ENCODE results near the gene LRRC14B.

The LRRC14B gene

GRCh38 chr5:180286-180918 lies 10.9 kb upstream of the LRRC14B start:
- no peak overlapping the region for H3K27ac ChIP-seq (ENCODE audit: low read depth, low read length)
- H3K79me2 ChIP-seq (ENCODE audit: control insufficient read depth, low read length): no peaks in the 10 kb centered on the region
- no peaks in the 10 kb centered on the region for H4K20me1 ChIP-seq (ENCODE audit: control insufficient read depth, insufficient read depth, low read depth, low read length)
- peaks cover 8% of the 10 kb centered on the region for H3K27me3 ChIP-seq (ENCODE audit: control insufficient read depth, low read length)
- H3K36me3 ChIP-seq (ENCODE audit: control insufficient read depth, low read length): no peaks in the 10 kb centered on the region
- H3F3A ChIP-seq (ENCODE audit: control insufficient read depth, insufficient read depth): no peaks in the 10 kb centered on the region
- no peak overlapping the region for H3K4me3 ChIP-seq (ENCODE audit: low read length)
- TF ChIP-seq CTCF (IDR thresholded peaks at IDR 0.05; ENCODE audit: low read depth, low read length, poor library complexity, severe bottlenecking): no peak
- no peak for TF ChIP-seq EZH2phosphoT487 (IDR thresholded peaks at IDR 0.05; ENCODE audit: borderline replicate concordance, low read length)
- H3K9me3 ChIP-seq (ENCODE audit: control insufficient read depth, insufficient read depth, low read length): no peaks in the 10 kb centered on the region
- H3K4me1 ChIP-seq (ENCODE audit: control insufficient read depth, low read length): no peaks in the 10 kb centered on the region
- no peak overlapping the region for H3K4me2 ChIP-seq (ENCODE audit: low read length)
- H3K9me2 ChIP-seq (replicated peaks; ENCODE audit: control insufficient read depth, low read length): no peaks in the 10 kb centered on the region

- no peaks in the 10 kb centered on the region for H3K36me3 ChIP-seq (ENCODE audit: control insufficient read depth, low read length)
These were observed 10.1 kb upstream of the LRRC14B start for GRCh38 chr5:181160-181559.

GRCh38 chr5:181566-181965 lies 9.7 kb upstream of the LRRC14B start:
- Histone ChIP-seq H3K36me3 (ENCODE audit: control insufficient read depth, low read length) (no peaks in the 10 kb centered on the region), H3K27me3 (ENCODE audit: control insufficient read depth, low read length) (peaks cover 8% of the 10 kb centered on the region), H4K20me1 (ENCODE audit: control insufficient read depth, insufficient read depth, low read depth, low read length) (no peaks in the 10 kb centered on the region), H3K4me3 (ENCODE audit: low read length) (no peak overlapping the region), H3K9me3 (ENCODE audit: control insufficient read depth, insufficient read depth, low read length) (no peaks in the 10 kb centered on the region), H3K9me2 (replicated peaks; ENCODE audit: control insufficient read depth, low read length) (no peaks in the 10 kb centered on the region), H3K27ac (ENCODE audit: low read depth, low read length) (no peak overlapping the region), H3K4me2 (ENCODE audit: low read length) (no peak overlapping the region), H3K4me1 (ENCODE audit: control insufficient read depth, low read length) (no peaks in the 10 kb centered on the region), H3F3A (ENCODE audit: control insufficient read depth, insufficient read depth) (no peaks in the 10 kb centered on the region), H3K79me2 (ENCODE audit: control insufficient read depth, low read length) (no peaks in the 10 kb centered on the region)
- TF ChIP-seq EZH2phosphoT487 (IDR thresholded peaks at IDR 0.05; ENCODE audit: borderline replicate concordance, low read length) (no peak), CTCF (IDR thresholded peaks at IDR 0.05; ENCODE audit: low read depth, low read length, poor library complexity, severe bottlenecking) (no peak)

More at GRCh38 chr5:181160-181559, 10.1 kb upstream of the LRRC14B start:
- H3K27ac ChIP-seq (ENCODE audit: low read depth, low read length): no peak overlapping the region
- no peaks in the 10 kb centered on the region for H3K9me3 ChIP-seq (ENCODE audit: control insufficient read depth, insufficient read depth, low read length)
- no peaks in the 10 kb centered on the region for H3K9me2 ChIP-seq (replicated peaks; ENCODE audit: control insufficient read depth, low read length)
- H3K4me2 ChIP-seq (ENCODE audit: low read length): no peak overlapping the region
- no peaks in the 10 kb centered on the region for H3K4me1 ChIP-seq (ENCODE audit: control insufficient read depth, low read length)
- H4K20me1 ChIP-seq (ENCODE audit: control insufficient read depth, insufficient read depth, low read depth, low read length): no peaks in the 10 kb centered on the region
- no peak overlapping the region for H3K4me3 ChIP-seq (ENCODE audit: low read length)
- no peaks in the 10 kb centered on the region for H3F3A ChIP-seq (ENCODE audit: control insufficient read depth, insufficient read depth)
- H3K27me3 ChIP-seq (ENCODE audit: control insufficient read depth, low read length): peaks cover 8% of the 10 kb centered on the region
- TF ChIP-seq CTCF (IDR thresholded peaks at IDR 0.05; ENCODE audit: low read depth, low read length, poor library complexity, severe bottlenecking) (no peak), EZH2phosphoT487 (IDR thresholded peaks at IDR 0.05; ENCODE audit: borderline replicate concordance, low read length) (no peak)
- H3K79me2 ChIP-seq (ENCODE audit: control insufficient read depth, low read length): no peaks in the 10 kb centered on the region

All from DOHH2 (cell line).